Measurements from ENCODE around the gene ZNF652.

- no peak for TF ChIP-seq POLR2A (IDR thresholded peaks at IDR 0.05; ENCODE audit: low read depth, low read length)
- no peak for TF ChIP-seq PAX5 (IDR thresholded peaks at IDR 0.05; ENCODE audit: insufficient read depth, low read length, severe bottlenecking)
- TF ChIP-seq TAF1 (IDR thresholded peaks at IDR 0.05; ENCODE audit: low read depth, low read length) = no peak
- TF ChIP-seq POLR2AphosphoS5 (IDR thresholded peaks at IDR 0.05; ENCODE audit: low read depth, low read length) = no peak
- TF ChIP-seq SPI1 (IDR thresholded peaks at IDR 0.05; ENCODE audit: low read depth, low read length) = no peak
- no peak for TF ChIP-seq POU2F2 (IDR thresholded peaks at IDR 0.05; ENCODE audit: low read depth, low read length)
Observed at GRCh38 chr17:49404906-49405305, 42.9 kb upstream of the ZNF652 start.
